ENCODE measurements around the gene C12orf57.

C12orf57 gene

DNA sequence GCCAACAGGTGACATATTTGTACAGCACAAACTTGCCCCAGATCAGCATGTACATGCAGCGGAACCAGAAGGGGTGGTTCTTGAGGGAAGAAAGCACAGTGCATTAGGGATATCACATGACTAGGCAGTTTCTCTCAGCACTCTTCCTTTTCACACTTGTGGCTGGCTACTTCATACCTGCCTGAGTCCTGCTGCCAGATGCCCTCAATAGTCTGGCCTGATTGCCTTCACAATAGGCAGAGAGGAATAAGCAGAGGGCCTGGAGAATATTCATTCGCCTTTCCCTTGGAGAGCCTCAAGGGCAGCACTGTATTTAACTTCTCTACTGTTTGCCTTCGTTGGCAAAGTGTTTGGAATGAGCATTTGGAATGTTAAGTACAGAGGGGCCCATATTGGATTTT lies 34.8 kb downstream of the C12orf57 start:
- H3K27me3 ChIP-seq (ENCODE audit: insufficient read depth, low read length): no peaks in the 10 kb centered on the region
- H3K36me3 ChIP-seq (ENCODE audit: insufficient read depth, low read length): peaks cover 87% of the 10 kb centered on the region
- H3K9ac ChIP-seq (ENCODE audit: low read depth, low read length): no peak overlapping the region
- no peaks in the 10 kb centered on the region for H3K9me3 ChIP-seq (ENCODE audit: insufficient read depth, low read depth, low read length)
- WGBS: 92% methylated on average over 3 of the region's 3 CpGs
- H3K4me1 ChIP-seq (ENCODE audit: insufficient read depth, low read length): no peaks in the 10 kb centered on the region
- no peak overlapping the region for H3K4me3 ChIP-seq (ENCODE audit: low read length)
- no peak overlapping the region for H3K27ac ChIP-seq (ENCODE audit: low read depth, low read length)

GRCh38 chr12:6979021-6979420 lies 35.2 kb downstream of the C12orf57 start:
- H3K4me1 ChIP-seq (ENCODE audit: insufficient read depth, low read length): no peaks in the 10 kb centered on the region
- peaks cover 87% of the 10 kb centered on the region for H3K36me3 ChIP-seq (ENCODE audit: insufficient read depth, low read length)
- H3K27ac ChIP-seq (ENCODE audit: low read depth, low read length): no peak overlapping the region
- 93% methylated on average over 6 of the region's 6 CpGs for WGBS
- H3K4me3 ChIP-seq (ENCODE audit: low read length): no peak overlapping the region
- no peaks in the 10 kb centered on the region for H3K27me3 ChIP-seq (ENCODE audit: insufficient read depth, low read length)
- H3K9ac ChIP-seq (ENCODE audit: low read depth, low read length): no peak overlapping the region
- H3K9me3 ChIP-seq (ENCODE audit: insufficient read depth, low read depth, low read length): no peaks in the 10 kb centered on the region

DNA sequence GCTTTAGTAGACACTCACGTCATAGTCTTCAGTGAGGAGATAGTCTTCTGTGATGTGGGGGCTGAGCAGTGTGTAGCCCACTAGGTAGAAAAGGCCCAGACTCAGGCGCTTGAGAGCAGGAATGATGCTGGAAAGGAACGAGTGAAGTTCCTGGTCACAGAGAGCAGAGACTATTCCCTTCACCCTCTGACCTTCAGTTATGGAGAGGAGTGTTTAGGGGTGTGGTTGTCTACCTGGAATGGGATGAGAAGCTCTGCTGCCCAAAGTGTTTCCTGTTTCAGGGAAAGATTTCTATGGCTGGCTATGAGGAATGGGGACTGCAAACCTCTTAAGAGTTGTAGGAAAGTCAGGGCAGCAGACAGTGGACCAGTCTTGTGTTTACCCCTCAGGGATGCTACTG lies 35.6 kb downstream of the C12orf57 start:
- H3K27ac ChIP-seq (ENCODE audit: low read depth, low read length): no peak overlapping the region
- H3K4me3 ChIP-seq (ENCODE audit: low read length): no peak overlapping the region
- no peaks in the 10 kb centered on the region for H3K27me3 ChIP-seq (ENCODE audit: insufficient read depth, low read length)
- H3K36me3 ChIP-seq (ENCODE audit: insufficient read depth, low read length): peaks cover 87% of the 10 kb centered on the region
- 93% methylated on average over 3 of the region's 3 CpGs for WGBS
- H3K9me3 ChIP-seq (ENCODE audit: insufficient read depth, low read depth, low read length): no peaks in the 10 kb centered on the region
- no peak overlapping the region for H3K9ac ChIP-seq (ENCODE audit: low read depth, low read length)
- no peaks in the 10 kb centered on the region for H3K4me1 ChIP-seq (ENCODE audit: insufficient read depth, low read length)

- H3K9me3 ChIP-seq (ENCODE audit: insufficient read depth, low read depth, low read length): no peaks in the 10 kb centered on the region
- no peak overlapping the region for H3K9ac ChIP-seq (ENCODE audit: low read depth, low read length)
- no peak overlapping the region for H3K4me3 ChIP-seq (ENCODE audit: low read length)
- H3K36me3 ChIP-seq (ENCODE audit: insufficient read depth, low read length): peaks cover 84% of the 10 kb centered on the region
- no peaks in the 10 kb centered on the region for H3K4me1 ChIP-seq (ENCODE audit: insufficient read depth, low read length)
- no peak overlapping the region for H3K27ac ChIP-seq (ENCODE audit: low read depth, low read length)
- WGBS: 94% methylated on average over 4 of the region's 4 CpGs
- no peaks in the 10 kb centered on the region for H3K27me3 ChIP-seq (ENCODE audit: insufficient read depth, low read length)
These were observed 36.3 kb downstream of the C12orf57 start for GRCh38 chr12:6980075-6980474.

DNA sequence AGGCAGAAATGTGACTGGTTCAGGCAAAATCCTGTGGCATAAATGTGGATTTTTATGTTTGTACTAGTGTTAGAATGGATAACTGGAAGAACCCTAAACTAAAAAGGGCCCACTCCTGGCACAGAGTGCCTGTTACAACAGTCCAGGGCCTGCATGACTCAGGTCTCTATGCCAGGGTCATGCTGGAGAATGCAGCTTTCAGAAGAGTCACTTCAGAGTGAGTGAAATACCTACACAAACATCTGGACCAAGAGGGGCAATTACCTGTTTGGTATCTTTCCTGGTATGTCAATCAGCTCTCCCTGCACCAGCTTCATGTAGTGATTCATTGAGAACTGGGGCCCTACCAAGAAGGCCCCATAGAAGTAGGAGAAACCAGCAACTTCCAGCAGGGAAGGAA lies 36.9 kb downstream of the C12orf57 start:
- Histone ChIP-seq H3K9ac (ENCODE audit: low read depth, low read length) (no peak overlapping the region), H3K4me1 (ENCODE audit: insufficient read depth, low read length) (no peaks in the 10 kb centered on the region), H3K9me3 (ENCODE audit: insufficient read depth, low read depth, low read length) (no peaks in the 10 kb centered on the region), H3K27me3 (ENCODE audit: insufficient read depth, low read length) (no peaks in the 10 kb centered on the region), H3K4me3 (ENCODE audit: low read length) (no peak overlapping the region), H3K27ac (ENCODE audit: low read depth, low read length) (no peak overlapping the region), H3K36me3 (ENCODE audit: insufficient read depth, low read length) (peaks cover 77% of the 10 kb centered on the region)

DNA sequence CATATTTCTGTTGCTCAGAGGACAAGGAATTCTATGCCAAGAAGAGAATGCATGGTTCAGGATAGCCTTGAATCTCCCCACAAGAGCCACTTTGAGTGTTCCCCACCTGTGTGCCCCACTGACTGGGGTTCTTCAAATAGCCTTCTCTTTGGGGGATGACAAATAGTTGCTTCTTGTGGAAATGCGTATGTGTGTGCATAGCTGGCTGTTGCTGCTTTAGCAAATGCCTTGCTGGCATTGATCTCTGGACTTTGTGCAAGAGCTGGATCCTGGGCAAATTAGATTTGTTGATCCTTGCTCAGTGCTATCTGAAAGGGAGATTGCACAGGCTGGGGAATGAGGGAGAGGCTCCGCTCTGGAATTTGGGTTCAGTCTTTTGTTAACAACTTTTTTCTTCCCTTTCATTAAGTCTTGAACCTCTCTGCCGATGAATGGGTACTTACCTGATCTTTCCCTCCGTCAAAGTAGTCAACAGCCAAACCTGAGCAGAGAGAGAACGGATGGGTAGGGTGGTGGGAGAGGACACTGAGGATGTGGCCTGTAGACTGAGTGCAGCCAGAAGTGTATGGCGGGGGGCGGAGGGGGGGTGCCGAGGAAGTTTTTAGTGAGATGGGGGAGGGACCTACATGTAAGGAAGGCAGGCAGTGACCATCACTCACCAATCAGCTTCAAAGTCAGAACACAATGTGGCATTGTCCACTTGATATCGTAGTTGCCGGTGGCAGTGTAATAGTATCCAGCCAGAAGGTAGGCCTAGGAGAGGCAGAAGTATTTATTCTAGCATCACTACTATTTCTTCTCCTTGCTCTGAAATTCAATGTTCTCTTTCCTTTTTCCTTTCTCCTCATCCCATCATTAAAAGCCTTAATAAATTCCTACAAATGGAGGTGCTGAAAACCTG lies 37.6 kb downstream of the C12orf57 start:
- Histone ChIP-seq H3K4me1 (ENCODE audit: insufficient read depth, low read length) (no peaks in the 10 kb centered on the region), H3K9me3 (ENCODE audit: insufficient read depth, low read depth, low read length) (no peaks in the 10 kb centered on the region), H3K27ac (ENCODE audit: low read depth, low read length) (no peak overlapping the region), H3K4me3 (ENCODE audit: low read length) (no peak overlapping the region), H3K36me3 (ENCODE audit: insufficient read depth, low read length) (peaks cover 73% of the 10 kb centered on the region), H3K27me3 (ENCODE audit: insufficient read depth, low read length) (no peaks in the 10 kb centered on the region), H3K9ac (ENCODE audit: low read depth, low read length) (no peak overlapping the region)
- WGBS: 92% methylated on average over 8 of the region's 10 CpGs

- no peaks in the 10 kb centered on the region for H3K4me1 ChIP-seq (ENCODE audit: insufficient read depth, low read length)
- peaks cover 65% of the 10 kb centered on the region for H3K36me3 ChIP-seq (ENCODE audit: insufficient read depth, low read length)
- H3K4me3 ChIP-seq (ENCODE audit: low read length): no peak overlapping the region
- H3K9me3 ChIP-seq (ENCODE audit: insufficient read depth, low read depth, low read length): no peaks in the 10 kb centered on the region
- H3K9ac ChIP-seq (ENCODE audit: low read depth, low read length): no peak overlapping the region
- no peaks in the 10 kb centered on the region for H3K27me3 ChIP-seq (ENCODE audit: insufficient read depth, low read length)
- H3K27ac ChIP-seq (ENCODE audit: low read depth, low read length): no peak overlapping the region
- WGBS: 86% methylated on average over 6 of the region's 7 CpGs
These were observed 38.7 kb downstream of the C12orf57 start for GRCh38 chr12:6982532-6982931.

GRCh38 chr12:6987956-6988553 lies 44.2 kb downstream of the C12orf57 start:
- no peak overlapping the region for H3K4me3 ChIP-seq (ENCODE audit: low read length)
- no peak overlapping the region for H3K27ac ChIP-seq (ENCODE audit: low read depth, low read length)
- peaks cover 45% of the 10 kb centered on the region for H3K36me3 ChIP-seq (ENCODE audit: insufficient read depth, low read length)
- 95% methylated on average over 10 of the region's 11 CpGs for WGBS
- no peaks in the 10 kb centered on the region for H3K27me3 ChIP-seq (ENCODE audit: insufficient read depth, low read length)
- H3K9me3 ChIP-seq (ENCODE audit: insufficient read depth, low read depth, low read length): no peaks in the 10 kb centered on the region
- no peak overlapping the region for H3K9ac ChIP-seq (ENCODE audit: low read depth, low read length)
- no peaks in the 10 kb centered on the region for H3K4me1 ChIP-seq (ENCODE audit: insufficient read depth, low read length)
